OCI-LY7 (cell line): ENCODE measurements around the gene SYNGR4.

ENCODE experiments used
- CTCF ChIP-seq: fragments of 200-600 bp; sonication (generic); conservative IDR thresholded peaks from 2 replicates; pipeline ENCODE4 v1.5.1; 2014; ENCODE audit warnings: mild to moderate bottlenecking, antibody characterized with exemption, low read length, moderate library complexity, mixed read lengths
- EZH2phosphoT487 ChIP-seq: fragments of 200-600 bp; sonication (generic); IDR thresholded peaks from 2 replicates; pipeline ENCODE4 v1.6.1; 2018; ENCODE audit warnings: low read depth, borderline replicate concordance, mild to moderate bottlenecking, mixed run types, antibody characterized with exemption, low read length, moderate library complexity, mixed read lengths

- TF ChIP-seq CTCF (no peak), EZH2phosphoT487 (no peak)
These were observed 21.4 kb downstream of the SYNGR4 start for GRCh38 chr19:48385461-48386087.
